ENCODE results near the gene MIPOL1.

The MIPOL1 gene

GRCh38 chr14:37592482-37593408 is 395.0 kb downstream of the MIPOL1 start:
- no peak for TF ChIP-seq CTCF (IDR thresholded peaks at IDR 0.05; ENCODE audit: insufficient read depth, low read depth, low read length, missing control alignments)
- H3K4me3 ChIP-seq (ENCODE audit: low read depth, low read length), result no peak overlapping the region
- DNase-seq (ENCODE audit: low read depth), result no peak

GRCh38 chr14:37593511-37594237 is 395.9 kb downstream of the MIPOL1 start:
- no peak for DNase-seq (ENCODE audit: low read depth)
- H3K4me3 ChIP-seq (ENCODE audit: low read depth, low read length), result no peak overlapping the region
- TF ChIP-seq CTCF (IDR thresholded peaks at IDR 0.05; ENCODE audit: insufficient read depth, low read depth, low read length, missing control alignments), result no peak

- no peak overlapping the region for H3K4me3 ChIP-seq (ENCODE audit: low read depth, low read length)
- TF ChIP-seq CTCF (IDR thresholded peaks at IDR 0.05; ENCODE audit: insufficient read depth, low read depth, low read length, missing control alignments), result no peak
- peak; percentile 6 for DNase-seq (ENCODE audit: low read depth)
These were observed 396.7 kb downstream of the MIPOL1 start for GRCh38 chr14:37594238-37594970.

- no peak within 1 kb of the TSS for H3K4me3 ChIP-seq (ENCODE audit: low read depth, low read length)
- no peak for TF ChIP-seq CTCF (IDR thresholded peaks at IDR 0.05; ENCODE audit: insufficient read depth, low read depth, low read length, missing control alignments)
- no peak for DNase-seq (ENCODE audit: low read depth)
These were observed 397.5 kb downstream of the MIPOL1 start, which contains the start of the genes FOXA1 and TTC6 for GRCh38 chr14:37594971-37595808. Gene FOXA1 (minus strand): TSS chr14:37595249. CDS start chr14:37594972, 277 bp downstream. Gene TTC6 (plus strand): TSS chr14:37595629. CDS start chr14:37622065, 26,436 bp downstream.

- TF ChIP-seq CTCF (IDR thresholded peaks at IDR 0.05; ENCODE audit: insufficient read depth, low read depth, low read length, missing control alignments), result no peak
- peak; percentile 4 for DNase-seq (ENCODE audit: low read depth)
- H3K4me3 ChIP-seq (ENCODE audit: low read depth, low read length), result no peak overlapping the region
These were observed 398.3 kb downstream of the MIPOL1 start for GRCh38 chr14:37595809-37596621.
